ENCODE results near the gene FBXL3.

DNA sequence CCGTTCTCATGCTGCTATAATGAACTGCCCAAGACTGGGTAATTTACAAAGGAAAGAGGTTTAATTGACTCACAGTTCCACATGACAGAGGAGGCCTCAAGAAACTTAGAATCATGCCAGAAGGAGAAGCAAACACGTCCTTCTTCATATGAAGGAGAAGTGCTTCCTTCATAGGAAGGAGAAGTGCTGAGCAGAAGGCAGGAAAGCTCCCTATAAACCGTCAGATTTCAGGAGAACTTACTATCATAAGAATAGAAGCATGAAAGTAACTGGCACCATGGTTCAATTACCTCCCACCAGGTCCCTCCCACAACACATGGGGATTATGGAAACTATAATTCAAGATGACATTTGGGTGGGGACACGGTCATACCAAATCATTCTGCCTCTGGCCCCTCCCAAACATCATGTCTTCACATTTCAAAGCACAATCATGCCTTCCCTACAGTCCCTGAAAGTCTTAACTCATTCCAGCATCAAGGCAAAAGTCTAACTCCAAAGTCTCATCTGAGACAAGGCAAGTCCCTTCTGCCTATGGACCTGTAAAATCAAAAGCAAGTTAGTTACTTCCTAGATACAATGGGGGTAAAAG, 68.0 kb downstream of the FBXL3 start:
- TF ChIP-seq, protein P1, sequence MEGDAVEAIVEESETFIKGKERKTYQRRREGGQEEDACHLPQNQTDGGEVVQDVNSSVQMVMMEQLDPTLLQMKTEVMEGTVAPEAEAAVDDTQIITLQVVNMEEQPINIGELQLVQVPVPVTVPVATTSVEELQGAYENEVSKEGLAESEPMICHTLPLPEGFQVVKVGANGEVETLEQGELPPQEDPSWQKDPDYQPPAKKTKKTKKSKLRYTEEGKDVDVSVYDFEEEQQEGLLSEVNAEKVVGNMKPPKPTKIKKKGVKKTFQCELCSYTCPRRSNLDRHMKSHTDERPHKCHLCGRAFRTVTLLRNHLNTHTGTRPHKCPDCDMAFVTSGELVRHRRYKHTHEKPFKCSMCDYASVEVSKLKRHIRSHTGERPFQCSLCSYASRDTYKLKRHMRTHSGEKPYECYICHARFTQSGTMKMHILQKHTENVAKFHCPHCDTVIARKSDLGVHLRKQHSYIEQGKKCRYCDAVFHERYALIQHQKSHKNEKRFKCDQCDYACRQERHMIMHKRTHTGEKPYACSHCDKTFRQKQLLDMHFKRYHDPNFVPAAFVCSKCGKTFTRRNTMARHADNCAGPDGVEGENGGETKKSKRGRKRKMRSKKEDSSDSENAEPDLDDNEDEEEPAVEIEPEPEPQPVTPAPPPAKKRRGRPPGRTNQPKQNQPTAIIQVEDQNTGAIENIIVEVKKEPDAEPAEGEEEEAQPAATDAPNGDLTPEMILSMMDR (IDR thresholded peaks at IDR 0.05; ENCODE audit: low read length): no peak
- TF ChIP-seq EZH2 (optimal IDR thresholded peaks at IDR 0.05; ENCODE audit: low read depth, low read length): no peak
- TF ChIP-seq EZH2phosphoT487 (IDR thresholded peaks at IDR 0.05; ENCODE audit: low read length): no peak

Data from MM.1S (cell line).